ENCODE data around the gene HDAC11. TPM values are rescaled to one million over a fixed set of nuclear protein-coding genes. Genes with fewer than 3 reads are reported as not detected.

HDAC11 gene
- total RNA-seq, 1 donor from 2014 or later: 6.3 TPM

Other genes with a start within 250 kb of the HDAC11 start
- gene NUP210, start 60.0 kb upstream of the HDAC11 start, total RNA-seq: 1.5 and 2.3 TPM in 2 replicates
- gene FBLN2, start 68.8 kb downstream of the HDAC11 start, total RNA-seq: 2.7 and 10.4 TPM in 2 replicates